Measurements from ENCODE around the gene KRTAP11-1. TPM values are rescaled to one million over a fixed set of nuclear protein-coding genes. Genes with fewer than 3 reads are reported as not detected.

The KRTAP11-1 gene
- total and polyA plus RNA-seq, 11 donors, result not detected

DNA sequence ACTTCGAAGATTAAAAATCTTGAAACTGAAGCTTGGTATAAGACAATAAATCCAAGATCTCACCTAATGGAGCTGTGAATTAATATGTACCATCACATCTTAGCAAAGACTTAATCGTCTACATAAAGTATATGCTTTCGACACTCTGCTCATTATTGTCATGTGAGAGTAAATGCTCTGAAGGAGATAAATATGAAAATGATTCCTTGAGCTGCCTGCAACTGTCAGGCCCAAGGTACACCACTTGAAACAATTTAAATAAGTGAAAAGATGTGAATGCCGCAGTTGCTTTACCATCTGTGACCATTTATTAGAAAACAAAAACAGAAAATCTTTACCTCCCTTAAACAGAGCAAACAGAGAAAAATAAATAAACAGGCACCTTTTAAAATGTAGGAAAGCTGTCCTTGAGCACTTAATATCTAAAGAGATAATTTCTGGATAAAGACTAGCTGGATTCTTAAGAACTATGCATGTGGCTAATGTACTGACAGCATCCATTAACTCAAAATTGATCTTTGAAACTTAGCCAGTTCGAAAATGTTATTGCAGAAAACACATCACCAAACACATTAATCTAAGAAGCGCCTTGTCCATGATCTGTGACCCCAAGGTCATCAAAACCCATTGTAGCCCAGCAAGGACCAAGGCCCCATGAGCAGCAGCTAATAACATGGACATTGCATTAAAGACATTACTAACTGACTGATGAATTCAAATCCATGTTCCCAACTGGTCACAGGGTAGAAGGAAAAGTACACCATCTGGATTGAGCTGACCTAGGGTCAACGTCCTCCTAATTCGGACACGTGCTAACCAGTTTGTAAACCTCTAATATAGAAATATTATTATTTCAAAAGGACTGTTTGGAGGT is 33.5 kb downstream of the KRTAP11-1 start:
- intact Hi-C loops (cut with DNase I), result no loop called here
- H3K27me3 ChIP-seq, result no peaks in the 10 kb centered on the region
- H3K4me1 ChIP-seq, result no peaks in the 10 kb centered on the region
- H3K4me3 ChIP-seq, result no peak overlapping the region
- peaks cover 0 to 8% (median 0%) of the 10 kb centered on the region in 12 donors for H3K9me3 ChIP-seq
- no peaks in the 10 kb centered on the region for H3K36me3 ChIP-seq
- H3K27ac ChIP-seq, result no peak overlapping the region
- WGBS, 4 donors, result 76 to 82% (median 79%) methylated on average over 9 of the region's 9 CpGs
- TF ChIP-seq POLR2A (IDR thresholded peaks at IDR 0.05), result no peak
- TF ChIP-seq, protein P1, sequence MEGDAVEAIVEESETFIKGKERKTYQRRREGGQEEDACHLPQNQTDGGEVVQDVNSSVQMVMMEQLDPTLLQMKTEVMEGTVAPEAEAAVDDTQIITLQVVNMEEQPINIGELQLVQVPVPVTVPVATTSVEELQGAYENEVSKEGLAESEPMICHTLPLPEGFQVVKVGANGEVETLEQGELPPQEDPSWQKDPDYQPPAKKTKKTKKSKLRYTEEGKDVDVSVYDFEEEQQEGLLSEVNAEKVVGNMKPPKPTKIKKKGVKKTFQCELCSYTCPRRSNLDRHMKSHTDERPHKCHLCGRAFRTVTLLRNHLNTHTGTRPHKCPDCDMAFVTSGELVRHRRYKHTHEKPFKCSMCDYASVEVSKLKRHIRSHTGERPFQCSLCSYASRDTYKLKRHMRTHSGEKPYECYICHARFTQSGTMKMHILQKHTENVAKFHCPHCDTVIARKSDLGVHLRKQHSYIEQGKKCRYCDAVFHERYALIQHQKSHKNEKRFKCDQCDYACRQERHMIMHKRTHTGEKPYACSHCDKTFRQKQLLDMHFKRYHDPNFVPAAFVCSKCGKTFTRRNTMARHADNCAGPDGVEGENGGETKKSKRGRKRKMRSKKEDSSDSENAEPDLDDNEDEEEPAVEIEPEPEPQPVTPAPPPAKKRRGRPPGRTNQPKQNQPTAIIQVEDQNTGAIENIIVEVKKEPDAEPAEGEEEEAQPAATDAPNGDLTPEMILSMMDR (IDR thresholded peaks at IDR 0.05), result no peak
- no peak for DNase-seq
- no peak for ATAC-seq

DNA sequence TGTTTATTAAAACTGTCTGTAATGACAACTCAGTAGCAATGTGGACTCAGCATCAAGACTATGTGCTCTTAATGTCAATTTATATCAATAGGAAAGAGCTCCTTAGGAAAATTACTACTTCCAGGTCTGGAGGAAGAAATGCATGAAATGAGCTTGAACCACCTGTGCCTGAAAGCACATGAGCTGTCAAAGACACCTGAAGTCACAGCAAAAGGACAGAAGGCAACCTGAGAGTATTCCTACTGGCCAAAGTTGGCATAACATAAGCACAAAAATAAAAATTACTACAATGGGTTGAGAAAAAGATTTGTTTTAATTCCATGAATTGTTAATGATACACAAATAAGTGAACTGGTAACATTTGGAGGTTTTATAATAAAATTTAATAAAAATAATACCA is 38.4 kb downstream of the KRTAP11-1 start:
- TF ChIP-seq, protein P1 (IDR thresholded peaks at IDR 0.05), result no peak
- no peak for TF ChIP-seq POLR2A (IDR thresholded peaks at IDR 0.05)
- DNase-seq (no peak), ATAC-seq (no peak)
- Histone ChIP-seq H3K4me1 (no peaks in the 10 kb centered on the region), H3K4me3 (no peak overlapping the region), H3K36me3 (no peaks in the 10 kb centered on the region), H3K27ac (no peak overlapping the region), H3K27me3 (no peaks in the 10 kb centered on the region), H3K9me3 (no peaks in the 10 kb centered on the region)
- intact Hi-C loops (cut with DNase I), result no loop called here

DNA sequence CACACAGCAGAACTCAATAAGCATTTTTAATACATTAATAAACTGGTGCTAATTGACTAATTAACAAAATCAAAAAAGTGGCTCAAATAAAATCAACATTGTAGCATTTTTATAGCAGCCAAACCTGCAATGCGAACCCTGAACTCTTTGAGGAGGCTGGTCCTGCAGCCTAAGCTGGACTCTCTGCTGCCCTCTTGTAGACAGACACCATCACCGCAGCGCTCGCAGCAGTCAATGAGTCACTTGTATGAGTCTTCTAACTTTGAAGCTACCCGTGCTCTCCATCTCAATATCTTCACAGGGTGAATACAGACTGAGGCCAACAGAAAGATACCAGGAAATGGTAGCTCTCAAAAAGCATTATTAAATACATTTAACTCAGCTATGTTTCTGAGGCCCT is 42.1 kb downstream of the KRTAP11-1 start:
- 19 to 32% (median 29%) methylated on average over 5 of the region's 5 CpGs for WGBS, 4 donors
- Histone ChIP-seq H3K27me3 (no peaks in the 10 kb centered on the region), H3K4me3 (no peak overlapping the region), H3K36me3 (no peaks in the 10 kb centered on the region), H3K27ac (no peak overlapping the region), H3K9me3 (no peaks in the 10 kb centered on the region), H3K4me1 (no peaks in the 10 kb centered on the region)
- TF ChIP-seq, protein P1 (IDR thresholded peaks at IDR 0.05), result peak in 4 of 12 donors; percentile 8 to 35 (median 18)
- TF ChIP-seq POLR2A (IDR thresholded peaks at IDR 0.05), result no peak
- intact Hi-C loops (cut with DNase I), result loop anchor here in 2 of 10 donors (5.0 to 10.0 kb wide), 3 partner anchors 145 to 245 kb away; no protein-coding TSS in a partner anchor
- ATAC-seq, result no peak
- DNase-seq, result no peak

DNA sequence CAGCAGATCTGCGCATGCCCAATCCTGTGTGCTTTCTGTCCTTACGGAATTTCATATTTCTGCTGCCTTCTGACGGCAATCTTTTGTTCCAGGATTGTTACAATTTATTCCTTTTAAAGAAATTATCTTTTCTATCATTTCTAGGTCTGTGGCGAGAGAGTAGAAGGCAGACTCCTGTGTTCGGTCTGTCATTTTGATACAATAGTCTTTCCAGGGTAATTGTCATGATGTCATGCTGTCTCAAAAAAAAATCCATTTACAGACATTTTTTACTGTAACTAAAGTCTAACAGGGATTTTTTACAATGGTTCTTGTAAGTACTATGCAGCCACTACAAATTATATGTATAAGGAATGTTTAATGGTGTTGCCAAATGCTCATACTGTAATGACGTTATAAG is 42.8 kb downstream of the KRTAP11-1 start:
- no peak for ATAC-seq
- Histone ChIP-seq H3K36me3 (no peaks in the 10 kb centered on the region), H3K27ac (no peak overlapping the region), H3K4me1 (no peaks in the 10 kb centered on the region), H3K27me3 (no peaks in the 10 kb centered on the region), H3K9me3 (no peaks in the 10 kb centered on the region), H3K4me3 (no peak overlapping the region)
- TF ChIP-seq, protein P1 (IDR thresholded peaks at IDR 0.05), result no peak
- TF ChIP-seq POLR2A (IDR thresholded peaks at IDR 0.05), result no peak
- no peak for DNase-seq
- intact Hi-C loops (cut with DNase I), result loop anchor here in 2 of 10 donors (5.0 to 10.0 kb wide), 3 partner anchors 146 to 246 kb away; no protein-coding TSS in a partner anchor
- WGBS, 4 donors, result 86 to 92% (median 91%) methylated on average over 6 of the region's 6 CpGs
